Effector CD8-positive, alpha-beta T cell (primary cell): ENCODE results near the gene WRNIP1.

Experiments used
- DNase-seq: peaks from one replicate; lab custom pipeline; 2025; lab: John Stamatoyannopoulos, UW

Gene WRNIP1

DNA sequence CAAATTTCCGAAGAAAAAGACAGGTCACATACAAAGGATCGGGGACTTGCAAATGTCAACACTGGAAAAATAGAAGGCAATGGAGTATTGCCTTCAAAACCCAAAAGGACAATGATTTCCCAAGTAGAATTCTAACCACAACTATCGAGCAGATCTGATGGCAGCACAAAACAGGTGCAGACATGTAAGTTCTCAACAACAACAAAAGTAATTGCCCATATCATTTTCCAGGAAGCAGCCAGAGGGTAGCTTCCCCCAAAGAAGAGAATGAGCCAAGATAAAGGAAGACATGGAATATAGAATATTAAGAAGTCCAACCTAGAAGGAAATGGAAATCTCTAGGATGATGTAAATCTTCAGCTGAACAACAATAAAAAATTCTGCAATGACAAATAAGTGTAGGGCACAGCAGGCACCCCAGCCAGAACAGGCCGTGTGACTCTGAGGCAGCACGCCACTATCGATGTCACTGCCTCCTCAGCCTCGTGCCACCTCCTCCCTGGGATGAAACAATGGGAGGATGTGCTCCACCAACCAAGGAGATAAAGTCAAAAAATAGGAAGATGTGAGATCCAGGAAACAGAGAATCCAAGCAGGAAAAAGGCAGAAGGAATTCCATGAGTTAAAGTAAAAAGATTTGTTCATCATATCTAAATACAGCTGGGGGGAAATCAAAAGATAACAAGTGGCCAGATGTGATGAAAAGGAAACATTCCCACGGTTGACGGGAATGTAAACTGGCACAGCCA lies 42.3 kb downstream of the WRNIP1 start:
- DNase-seq = no peak

DNA sequence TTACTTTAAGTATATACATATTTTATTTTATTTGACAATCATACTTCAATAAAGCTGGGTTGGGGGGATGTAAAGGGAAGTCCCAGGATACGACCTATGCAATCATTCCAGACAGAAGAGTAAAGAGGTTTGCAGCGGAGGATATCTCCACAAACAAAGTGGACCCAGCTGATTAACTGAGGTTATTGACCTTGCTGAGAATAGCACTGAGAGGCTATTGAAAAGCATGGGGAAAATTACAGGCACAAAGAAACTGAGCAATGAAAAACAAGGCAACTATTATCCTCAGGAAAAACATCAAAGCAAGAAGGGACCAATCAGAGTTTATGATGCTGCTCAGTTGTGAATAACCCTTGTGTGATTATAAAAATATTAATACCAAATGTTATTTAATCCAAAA lies 43.8 kb downstream of the WRNIP1 start:
- DNase-seq = no peak

DNA sequence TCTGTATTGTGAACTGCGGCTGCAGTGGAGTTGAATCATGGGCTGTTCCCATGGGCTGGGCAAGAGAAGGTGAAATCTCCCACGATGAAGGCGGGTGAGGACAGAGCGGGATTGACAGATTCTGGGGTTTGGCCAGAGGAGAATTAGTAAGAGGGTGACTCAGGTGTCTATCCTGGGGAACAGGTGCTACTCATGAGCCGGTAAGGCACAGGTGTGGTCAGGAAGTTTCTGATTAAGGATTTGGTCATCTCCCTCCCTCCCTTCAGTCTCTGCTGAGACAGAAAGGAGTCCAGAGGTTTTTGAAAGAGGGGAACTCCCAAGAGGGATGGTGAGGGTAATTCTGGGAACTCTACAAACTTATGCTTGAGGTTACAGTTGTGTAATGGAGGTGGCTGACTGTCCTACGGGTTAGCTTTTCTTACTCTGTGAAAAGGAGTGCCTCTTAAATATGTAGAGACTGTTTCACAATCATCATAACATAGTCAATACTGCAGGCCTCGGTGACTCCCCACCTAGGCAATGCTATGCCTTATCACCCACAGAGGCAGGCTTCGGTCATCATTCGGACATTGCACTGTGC lies 45.0 kb downstream of the WRNIP1 start:
- no peak for DNase-seq

DNA sequence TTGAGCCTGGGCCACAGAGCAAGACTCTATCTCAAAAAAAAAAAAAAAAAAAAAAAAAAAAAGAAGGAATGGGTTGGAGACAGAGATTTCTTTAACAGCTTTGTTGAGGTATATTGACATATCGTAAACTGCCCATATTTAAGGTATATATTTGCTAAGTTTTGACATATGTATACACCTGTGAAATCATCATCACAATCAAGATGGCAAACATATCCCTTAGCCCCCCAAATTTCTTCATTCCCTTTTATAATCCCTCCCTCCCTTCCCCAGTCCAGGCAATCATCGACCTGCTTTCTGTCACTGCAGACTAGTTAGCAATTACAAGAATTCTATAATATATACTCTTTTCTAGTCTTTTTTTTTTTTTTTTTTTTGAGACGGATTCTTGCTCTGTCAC lies 47.5 kb downstream of the WRNIP1 start:
- DNase-seq = no peak

DNA sequence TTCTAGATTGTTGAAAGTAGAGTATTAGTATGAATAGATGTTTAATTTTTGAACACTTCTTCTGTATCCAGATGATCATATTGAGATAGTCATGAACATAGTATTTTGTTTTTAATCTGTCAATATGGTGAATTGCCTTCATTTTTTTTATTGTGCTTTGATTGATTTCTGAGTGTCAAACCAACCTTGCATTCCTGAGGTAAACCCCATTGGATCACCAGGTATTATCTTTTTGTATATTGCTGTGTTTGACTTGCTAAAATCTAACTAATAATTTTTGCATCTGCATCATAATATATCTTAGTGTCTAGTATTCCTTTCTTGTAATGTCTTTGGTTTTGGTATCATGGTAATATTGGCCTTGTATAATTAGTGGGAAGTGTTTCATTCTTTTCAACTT lies 51.0 kb downstream of the WRNIP1 start:
- DNase-seq = no peak

DNA sequence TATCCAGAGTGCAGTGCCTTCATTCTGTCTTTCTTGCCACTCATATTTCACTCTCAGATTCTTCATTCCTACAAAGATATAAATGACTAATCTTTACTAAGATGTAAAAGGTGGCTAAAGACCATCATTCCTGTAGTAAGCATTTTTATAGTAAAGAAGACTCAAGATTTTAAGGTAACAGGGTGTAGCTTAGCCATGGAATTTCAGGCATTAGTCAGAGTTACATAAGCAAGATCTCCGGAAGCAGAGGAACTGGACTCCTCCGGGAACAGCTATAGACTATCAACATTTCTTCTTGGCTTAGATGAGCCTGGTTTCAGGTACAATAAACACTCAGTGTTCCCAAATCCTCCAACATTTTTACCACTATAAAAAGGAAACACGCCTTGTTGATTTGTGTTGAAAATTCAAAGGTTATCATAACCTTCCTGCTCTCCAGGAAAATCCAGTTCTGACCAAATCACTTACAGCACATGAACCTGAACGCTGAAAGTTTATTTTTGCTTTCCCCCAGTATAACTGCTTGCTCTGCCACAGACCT lies 52.8 kb downstream of the WRNIP1 start:
- DNase-seq = no peak

DNA sequence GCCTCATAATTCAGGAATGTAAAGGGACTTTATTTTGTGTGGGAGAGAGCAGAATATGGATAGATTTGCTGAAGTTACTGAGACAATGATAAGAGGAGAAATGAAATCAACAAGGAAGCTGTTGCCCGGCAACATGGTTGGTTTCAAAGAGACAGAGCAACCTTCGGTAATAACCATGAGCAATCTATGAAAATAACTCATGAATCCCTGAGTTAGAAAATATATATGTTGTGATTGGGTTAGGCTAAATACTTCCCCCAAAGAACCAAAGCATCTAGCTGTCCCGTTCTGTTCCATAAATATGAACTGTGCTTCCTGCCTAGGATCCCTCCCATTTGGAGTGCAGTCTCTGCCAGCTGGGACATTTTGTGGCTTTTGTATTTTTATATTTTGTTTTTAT lies 53.4 kb downstream of the WRNIP1 start:
- no peak for DNase-seq

DNA sequence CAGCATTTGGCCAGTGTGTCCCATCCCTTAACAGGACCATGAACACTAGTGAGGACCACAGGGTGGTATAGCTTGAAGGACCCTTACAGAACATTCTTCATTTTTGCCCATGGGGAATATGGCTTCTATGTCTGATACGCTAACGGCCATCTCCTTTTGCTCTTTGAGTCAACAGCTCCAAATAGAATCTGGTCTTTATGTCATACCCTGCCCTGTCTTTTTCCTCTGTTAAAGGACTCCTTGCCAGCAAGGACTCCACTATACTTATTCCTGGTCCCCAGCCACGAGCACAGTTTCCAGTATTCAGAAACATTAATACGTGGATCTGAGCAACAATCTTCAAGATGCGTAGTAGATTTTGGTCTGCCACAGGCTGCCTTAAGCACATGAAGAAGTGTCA lies 53.9 kb downstream of the WRNIP1 start:
- no peak for DNase-seq

DNA sequence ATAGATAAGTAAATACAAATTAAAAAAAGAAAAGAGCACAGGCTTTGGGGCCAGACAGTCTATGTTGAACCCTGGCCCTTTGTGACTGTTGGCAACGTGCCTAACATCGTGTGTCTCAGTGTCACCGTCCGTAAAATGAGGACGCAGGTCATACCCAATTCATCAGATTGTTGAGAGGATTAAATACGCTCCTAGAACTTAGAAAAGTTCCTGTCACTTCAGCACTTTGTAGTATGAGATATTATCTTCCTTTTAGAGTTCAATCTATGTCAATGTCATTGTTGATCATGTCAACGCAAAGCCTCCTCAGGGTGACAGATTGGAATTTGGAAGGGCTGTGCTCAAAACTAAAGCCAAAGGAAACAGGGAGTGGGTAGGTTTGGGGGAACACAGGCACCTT lies 54.8 kb downstream of the WRNIP1 start:
- DNase-seq = no peak

DNA sequence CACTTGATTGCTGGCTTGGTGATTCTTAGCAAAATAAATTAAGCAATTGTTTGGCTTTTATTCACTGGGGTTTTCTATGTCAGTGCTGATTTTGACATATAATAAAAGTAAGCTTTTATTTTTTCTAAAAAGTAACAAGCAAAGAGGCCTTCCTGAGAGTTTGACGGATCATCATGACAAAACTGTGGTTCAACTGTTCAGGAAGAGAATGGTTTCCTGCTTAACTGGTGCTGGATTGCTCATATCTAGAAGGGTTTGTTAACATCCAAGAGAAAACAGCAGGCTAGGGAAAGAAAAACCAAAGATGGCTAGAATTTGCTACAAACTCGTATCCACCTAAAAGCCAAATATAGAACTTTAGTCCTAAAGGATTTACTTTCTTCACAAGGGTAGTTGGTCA lies 55.2 kb downstream of the WRNIP1 start:
- no peak for DNase-seq

DNA sequence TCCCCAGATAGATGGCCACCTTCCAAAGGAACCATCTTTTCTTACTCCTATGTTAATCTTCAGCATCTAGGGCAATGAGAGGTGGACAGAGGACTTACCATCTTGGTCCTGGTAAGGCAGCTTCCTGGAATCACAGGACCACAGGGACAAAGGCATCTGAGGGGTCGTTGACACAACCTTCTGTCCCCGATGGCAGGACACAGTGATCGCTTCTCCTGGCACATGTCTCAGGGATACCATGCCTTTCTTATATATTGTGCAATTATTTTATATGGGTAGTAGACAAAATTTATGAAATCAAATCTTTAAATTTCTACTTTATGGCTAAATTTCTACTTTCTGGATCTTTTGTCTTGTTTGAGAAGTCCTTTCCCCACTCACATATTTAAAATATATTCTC lies 56.4 kb downstream of the WRNIP1 start:
- DNase-seq = no peak

DNA sequence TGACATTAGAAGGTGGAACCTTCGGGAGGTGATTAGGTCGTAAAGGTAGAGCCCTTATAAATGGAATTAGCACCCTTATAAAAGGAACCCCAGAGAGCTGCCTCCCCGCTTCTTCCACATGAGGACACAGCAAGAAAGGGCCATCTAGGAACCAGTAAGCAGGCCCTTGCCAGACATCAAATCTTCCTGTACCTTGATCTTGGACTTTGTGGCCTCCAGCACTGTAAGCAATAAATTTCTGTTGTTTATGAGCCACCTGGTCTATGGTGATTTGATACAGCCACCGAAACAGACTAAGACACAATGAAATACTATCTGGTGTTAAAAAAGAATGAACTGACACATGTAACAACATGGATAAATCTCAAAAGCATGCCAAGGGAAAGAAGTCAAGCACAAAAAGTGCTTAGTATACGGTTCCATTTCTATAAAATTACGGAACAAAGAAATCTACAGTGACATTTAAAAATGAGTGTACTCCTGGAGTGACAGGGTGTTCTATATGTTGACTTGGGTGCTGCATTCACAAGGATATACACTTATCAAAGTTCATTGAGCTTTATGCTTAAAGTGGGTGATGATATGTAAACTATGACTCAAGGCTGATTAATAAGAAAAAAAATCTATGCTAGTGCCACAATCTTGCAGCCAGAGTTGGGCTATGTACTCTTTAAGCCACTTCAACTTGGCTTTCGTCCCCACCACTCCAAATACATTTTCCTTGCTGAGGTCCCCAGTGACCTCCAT lies 58.1 kb downstream of the WRNIP1 start:
- DNase-seq = no peak

DNA sequence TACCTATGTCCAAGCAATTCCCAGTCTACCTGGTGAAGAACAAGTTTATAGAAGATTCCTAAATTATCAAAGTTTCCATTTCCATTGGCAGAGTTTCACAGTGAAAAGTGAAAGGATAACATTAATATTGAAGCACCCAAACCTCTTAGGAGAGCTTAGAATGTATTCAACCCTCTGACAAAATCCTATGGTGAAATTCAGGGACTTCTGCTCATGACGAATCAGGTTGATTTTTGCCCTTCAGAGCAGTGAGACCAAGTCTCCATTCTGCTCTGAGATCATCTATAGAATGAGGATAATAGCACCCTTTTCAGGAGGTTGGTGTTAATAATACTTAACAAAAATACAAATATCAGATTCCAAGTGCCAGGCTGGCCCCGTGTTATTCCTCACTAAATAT lies 60.9 kb downstream of the WRNIP1 start:
- DNase-seq = no peak

DNA sequence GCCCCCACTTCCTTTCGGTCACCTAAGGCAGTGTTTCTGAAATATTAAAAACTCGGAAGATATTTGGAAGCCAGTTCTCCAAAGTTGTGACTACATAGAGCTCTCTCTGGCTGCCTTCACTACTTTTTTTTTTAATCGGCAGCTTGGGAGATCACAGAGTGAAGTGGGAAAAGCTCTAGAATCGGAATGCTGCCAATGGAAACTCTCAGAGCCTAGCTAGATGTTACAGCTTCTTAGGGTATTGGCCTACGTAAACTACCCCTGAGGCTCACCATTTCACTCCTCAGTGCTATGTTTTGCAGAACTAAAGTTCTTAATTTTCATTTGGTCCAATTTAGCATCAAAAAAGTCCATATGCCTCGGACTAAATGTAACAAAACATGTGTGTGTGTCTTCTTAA lies 61.9 kb downstream of the WRNIP1 start:
- no peak for DNase-seq

DNA sequence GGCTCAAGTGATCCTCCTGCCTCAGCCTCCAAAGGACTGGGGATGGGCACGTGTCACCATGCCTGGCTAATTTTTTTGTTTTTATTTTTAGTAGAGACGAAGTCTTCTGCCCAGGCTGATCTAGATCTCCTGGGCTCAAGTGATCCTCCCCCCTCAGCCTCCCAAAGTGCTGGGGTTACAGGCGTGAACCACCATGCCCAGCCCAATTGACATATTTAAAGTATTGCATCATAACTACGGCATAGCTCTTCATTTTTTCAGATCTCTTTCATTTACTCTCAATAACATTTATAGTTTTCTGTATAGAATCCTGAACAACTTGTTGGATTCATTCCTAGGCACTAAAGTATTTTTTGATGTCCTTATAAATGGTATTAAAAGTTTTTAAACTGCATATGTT lies 63.4 kb downstream of the WRNIP1 start:
- DNase-seq = no peak

DNA sequence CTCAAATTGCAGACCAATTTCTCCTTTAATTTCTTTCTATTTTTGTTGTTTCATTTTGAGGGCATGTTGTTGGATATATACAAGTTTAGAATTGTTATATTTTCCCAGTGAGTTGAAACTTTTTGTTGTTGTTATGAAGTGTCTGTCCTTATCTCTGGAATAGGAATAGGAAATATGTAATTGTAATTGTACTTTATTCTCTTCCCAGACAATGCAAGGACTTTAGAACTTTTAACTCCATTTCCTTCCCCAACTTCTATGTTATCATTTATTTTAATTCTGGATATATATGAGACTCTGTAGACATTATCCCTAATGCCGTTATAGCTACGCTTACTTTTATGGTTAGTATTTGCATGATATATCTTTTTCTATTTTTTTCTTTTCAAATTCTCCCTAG lies 64.1 kb downstream of the WRNIP1 start:
- DNase-seq = no peak

DNA sequence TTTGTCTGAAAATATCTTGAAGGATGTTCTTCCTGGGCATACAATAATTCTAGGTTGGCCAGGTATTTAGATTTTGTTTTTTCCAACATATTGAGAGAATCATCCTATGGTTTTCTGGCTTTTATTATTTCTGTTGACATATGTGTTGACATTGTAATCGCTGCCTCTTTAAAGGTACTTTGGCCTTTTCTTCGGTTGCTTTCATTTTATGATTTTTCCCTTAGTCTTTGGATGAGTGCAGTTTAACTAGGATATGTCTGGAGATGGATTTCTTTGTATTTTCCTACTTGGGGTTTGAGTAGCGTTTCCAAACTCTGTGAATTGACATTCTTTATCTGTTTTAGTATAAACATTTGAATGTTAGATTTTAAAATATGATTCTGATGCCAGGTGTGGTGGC lies 65.0 kb downstream of the WRNIP1 start:
- DNase-seq = no peak

DNA sequence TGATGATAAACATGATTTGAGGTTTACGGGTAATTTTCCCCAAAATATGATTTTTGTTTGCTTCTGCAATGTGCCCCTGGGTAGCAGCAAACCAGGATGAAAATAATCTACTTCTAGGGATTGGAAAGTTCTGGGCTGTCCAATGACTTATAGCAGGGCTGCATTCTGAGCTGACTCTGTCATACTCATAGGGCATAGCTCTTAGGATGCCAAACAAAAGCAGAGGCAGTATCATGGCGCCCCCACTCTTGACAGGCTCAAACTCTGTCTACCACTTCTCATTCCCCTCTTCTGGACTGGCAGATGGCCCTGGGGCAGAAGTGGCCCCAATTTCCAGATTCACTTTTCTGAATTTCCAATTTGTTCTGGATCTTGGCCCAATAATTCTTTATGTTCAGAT lies 66.2 kb downstream of the WRNIP1 start:
- DNase-seq = no peak

DNA sequence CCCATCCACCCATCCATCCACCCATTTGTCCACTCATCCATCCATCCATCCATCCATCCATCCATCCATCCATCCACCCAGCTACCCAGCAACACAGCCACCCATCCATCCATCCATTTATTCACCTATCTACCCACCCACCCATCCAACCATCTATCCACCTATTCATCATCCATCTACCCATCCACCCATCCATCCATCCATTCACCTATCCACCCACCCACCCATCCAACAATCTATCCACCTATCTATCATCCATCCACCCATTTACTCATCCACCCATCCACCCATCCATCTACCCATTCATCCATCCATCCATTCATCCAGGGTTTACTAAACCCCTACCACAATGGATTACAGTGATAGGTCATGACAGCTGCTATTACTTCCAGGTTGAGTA lies 69.1 kb downstream of the WRNIP1 start:
- DNase-seq = no peak
